G401.6 (cell line): Measurements from ENCODE around the gene ARAP1.

ENCODE experiments used
- FAIRE-seq: peaks from 2 replicates; lab custom pipeline; 2012; peaks lifted over from hg19 to GRCh38; lab: Jason Lieb, UNC

Gene ARAP1

GRCh38 chr11:72779495-72780128 is 27.4 kb upstream of the ARAP1 start:
- FAIRE-seq: no peak

GRCh38 chr11:72778535-72779494 is 26.6 kb upstream of the ARAP1 start:
- FAIRE-seq: no peak

- FAIRE-seq: no peak
These were observed 25.6 kb upstream of the ARAP1 start for GRCh38 chr11:72777755-72778278.

GRCh38 chr11:72776844-72777754 is 24.9 kb upstream of the ARAP1 start:
- no peak for FAIRE-seq

GRCh38 chr11:72776117-72776843 is 24.1 kb upstream of the ARAP1 start:
- FAIRE-seq: no peak

GRCh38 chr11:72775288-72776110 is 23.3 kb upstream of the ARAP1 start:
- FAIRE-seq: no peak

- FAIRE-seq: no peak
These were observed 22.3 kb upstream of the ARAP1 start for GRCh38 chr11:72774499-72774898.

- FAIRE-seq: no peak
These were observed 21.5 kb upstream of the ARAP1 start for GRCh38 chr11:72773696-72774095.

- FAIRE-seq: no peak
These were observed 21.1 kb upstream of the ARAP1 start for GRCh38 chr11:72773291-72773690.

GRCh38 chr11:72772059-72772458 is 19.9 kb upstream of the ARAP1 start:
- no peak for FAIRE-seq

- no peak for FAIRE-seq
These were observed 19.3 kb upstream of the ARAP1 start for GRCh38 chr11:72771507-72771906.

- FAIRE-seq: no peak
These were observed 18.6 kb upstream of the ARAP1 start for GRCh38 chr11:72770799-72771198.

GRCh38 chr11:72769680-72770079 is 17.5 kb upstream of the ARAP1 start:
- FAIRE-seq: no peak

GRCh38 chr11:72768581-72768980 is 16.4 kb upstream of the ARAP1 start:
- no peak for FAIRE-seq

- FAIRE-seq: no peak
These were observed 15.2 kb upstream of the ARAP1 start for GRCh38 chr11:72767203-72768062.

- FAIRE-seq: no peak
These were observed 14.1 kb upstream of the ARAP1 start for GRCh38 chr11:72766152-72766902.

- FAIRE-seq: no peak
These were observed 12.3 kb upstream of the ARAP1 start for GRCh38 chr11:72764503-72764902.

GRCh38 chr11:72763823-72764222 is 11.6 kb upstream of the ARAP1 start:
- FAIRE-seq: no peak
